IMR-90 (cell line): ENCODE measurements around the gene CHP2. TPM values are rescaled to one million over a fixed set of nuclear protein-coding genes. Genes with fewer than 3 reads are reported as not detected.

Experiments used
- ATAC-seq: fragments of 200-7000 bp; cut with Tn5 transposase; 2 replicates; pipeline ENCODE4 v1.9.1; 2020; ENCODE audit warnings: low read depth, mild to moderate bottlenecking, moderate library complexity
- BruUV-seq: library from RNA; stranded (reverse); fragments of 400-500 nt; replicated peaks from 2 replicates; lab custom pipeline; 2021; lab: Mats Ljungman, UMichigan
- CTCF ChIA-PET: fragments of 300-600 bp; formaldehyde crosslinking; extraction: SDS; loops from one replicate; lab custom pipeline; 2021; ENCODE audit warnings: antibody characterized with exemption; lab: Yijun Ruan, JAX
- POLR2A ChIA-PET: fragments of 300-600 bp; sonication (Branson Sonifier 250); formaldehyde crosslinking; loops from one replicate; lab custom pipeline; 2022; ENCODE audit warnings: antibody characterized with exemption; ENCODE audit not compliant: unreplicated experiment; lab: Charles Lee
- DNase-seq: peaks from one replicate; pipeline ENCODE4 v3.0.0; 2013
- H2AFZ ChIP-seq: replicated peaks from 2 replicates; pipeline ENCODE3; 2013; ENCODE audit warnings: low read length, mild to moderate bottlenecking; ENCODE audit not compliant: poor library complexity
- H2AK5ac ChIP-seq: 2 replicates; pipeline ENCODE4 v1.6.1; 2013; ENCODE audit warnings: low read depth, low read length, inconsistent platforms
- H2AK9ac ChIP-seq: replicated peaks from 2 replicates; pipeline ENCODE3; 2013; ENCODE audit warnings: mild to moderate bottlenecking, low read depth, low read length, moderate library complexity; ENCODE audit not compliant: poor library complexity
- H2BK120ac ChIP-seq: 2 replicates; pipeline ENCODE4 v1.6.1; 2013; ENCODE audit warnings: low read depth, low read length, inconsistent platforms
- H2BK15ac ChIP-seq: 3 replicates; pipeline ENCODE4 v1.6.1; 2013; ENCODE audit warnings: low read depth, low read length, inconsistent platforms
- H2BK20ac ChIP-seq: 2 replicates; pipeline ENCODE4 v1.6.1; 2013; ENCODE audit warnings: low read depth, mild to moderate bottlenecking, inconsistent platforms, low read length, moderate library complexity
- H2BK5ac ChIP-seq: 2 replicates; pipeline ENCODE4 v1.6.1; 2013; ENCODE audit warnings: mild to moderate bottlenecking, low read depth, low read length, inconsistent platforms; ENCODE audit not compliant: poor library complexity, severe bottlenecking
- H3K14ac ChIP-seq: replicated peaks from 2 replicates; pipeline ENCODE4 v1.6.1; 2013; ENCODE audit warnings: low read depth, low read length, inconsistent platforms
- H3K18ac ChIP-seq: 2 replicates; pipeline ENCODE4 v1.6.1; 2013; ENCODE audit warnings: low read depth, low read length, control low read depth
- H3K23ac ChIP-seq: 2 replicates; pipeline ENCODE4 v1.6.1; 2013; ENCODE audit warnings: low read depth, low read length, inconsistent platforms
- H3K27ac ChIP-seq: 2 replicates; pipeline ENCODE4 v1.5.1; 2013; ENCODE audit warnings: mild to moderate bottlenecking, control low read depth, low read length; ENCODE audit not compliant: insufficient read depth
- H3K27me3 ChIP-seq: 2 replicates; pipeline ENCODE4 v1.6.1; 2013; ENCODE audit warnings: low read length; ENCODE audit not compliant: control insufficient read depth, insufficient read depth
- H3K36me3 ChIP-seq: 2 replicates; pipeline ENCODE4 v1.6.1; 2013; ENCODE audit warnings: low read length, mixed read lengths; ENCODE audit not compliant: control insufficient read depth, insufficient read depth
- H3K4ac ChIP-seq: 2 replicates; pipeline ENCODE4 v1.6.1; 2013; ENCODE audit warnings: low read depth, low read length, inconsistent platforms
- H3K4me1 ChIP-seq: 2 replicates; pipeline ENCODE4 v1.6.1; 2013; ENCODE audit warnings: low read length, mixed read lengths; ENCODE audit not compliant: control insufficient read depth, insufficient read depth
- H3K4me2 ChIP-seq: 2 replicates; pipeline ENCODE4 v1.6.1; 2013; ENCODE audit warnings: low read depth, mild to moderate bottlenecking, control low read depth, low read length, moderate library complexity
- H3K4me3 ChIP-seq: 2 replicates; pipeline ENCODE4 v1.5.1; 2013; ENCODE audit warnings: low read depth, mild to moderate bottlenecking, control low read depth, low read length, moderate library complexity; ENCODE audit not compliant: insufficient read depth
- H3K56ac ChIP-seq: 2 replicates; pipeline ENCODE4 v1.6.1; 2013; ENCODE audit warnings: low read length, inconsistent platforms; ENCODE audit not compliant: insufficient read depth; ENCODE audit errors: extremely low read depth
- H3K79me1 ChIP-seq, 2 experiments: 2 replicates each; pipeline ENCODE4 v1.6.1; 2013; ENCODE audit warnings: low read length in 2 of 2, inconsistent platforms in 1 of 2, low read depth in 1 of 2
- H3K9ac ChIP-seq: 2 replicates; pipeline ENCODE4 v1.6.1; 2013; ENCODE audit warnings: low read depth, low read length, control low read depth
- H3K9me1 ChIP-seq: 2 replicates; pipeline ENCODE4 v1.6.1; 2013; ENCODE audit warnings: low read length, inconsistent platforms; ENCODE audit not compliant: insufficient read depth
- H3K9me3 ChIP-seq: 2 replicates; pipeline ENCODE4 v1.6.1; 2013; ENCODE audit warnings: low read length; ENCODE audit not compliant: control insufficient read depth, insufficient read depth
- H4K20me1 ChIP-seq: 2 replicates; pipeline ENCODE4 v1.6.1; 2013; ENCODE audit warnings: low read length, inconsistent platforms; ENCODE audit not compliant: insufficient read depth
- H4K5ac ChIP-seq: 2 replicates; pipeline ENCODE4 v1.6.1; 2013; ENCODE audit warnings: mild to moderate bottlenecking, low read depth, low read length, control low read depth
- H4K8ac ChIP-seq, 2 experiments: 2 replicates each; pipeline ENCODE4 v1.6.1; 2013; ENCODE audit warnings: low read depth in 2 of 2, low read length in 2 of 2, control low read depth in 1 of 2, inconsistent platforms in 1 of 2
- H4K91ac ChIP-seq: 2 replicates; pipeline ENCODE4 v1.6.1; 2013; ENCODE audit warnings: low read depth, low read length, inconsistent platforms; ENCODE audit not compliant: insufficient read depth
- BHLHE40 ChIP-seq: fragments of 150-350 bp; IDR thresholded peaks from 2 replicates; pipeline ENCODE4 v1.6.1; 2016; ENCODE audit warnings: mild to moderate bottlenecking, low read depth, low read length
- CEBPB ChIP-seq: IDR thresholded peaks from 2 replicates; pipeline ENCODE4 v1.6.1; 2012; ENCODE audit warnings: low read depth, low read length, improper control_type of control experiment
- CTCF ChIP-seq: conservative IDR thresholded peaks from 2 replicates; pipeline ENCODE4 v1.5.1; 2012; ENCODE audit warnings: mild to moderate bottlenecking, low read depth, low read length, improper control_type of control experiment
- FOS ChIP-seq: fragments of 150-350 bp; IDR thresholded peaks from 2 replicates; pipeline ENCODE4 v1.6.1; 2016; ENCODE audit warnings: low read depth, low read length
- MAZ ChIP-seq: IDR thresholded peaks from 2 replicates; pipeline ENCODE4 v1.6.1; 2012; ENCODE audit warnings: low read depth, mild to moderate bottlenecking, low read length, improper control_type of control experiment, moderate library complexity, borderline replicate concordance
- NFE2L2 ChIP-seq: fragments of 150-350 bp; IDR thresholded peaks from 2 replicates; pipeline ENCODE4 v1.6.1; 2016; ENCODE audit warnings: low read depth, mild to moderate bottlenecking, low read length
- RAD21 ChIP-seq: IDR thresholded peaks from 2 replicates; pipeline ENCODE4 v1.6.1; 2012; ENCODE audit warnings: low read length, improper control_type of control experiment
- RCOR1 ChIP-seq: IDR thresholded peaks from 2 replicates; pipeline ENCODE4 v1.6.1; 2012; ENCODE audit warnings: mild to moderate bottlenecking, low read length, improper control_type of control experiment; ENCODE audit not compliant: insufficient replicate concordance
- RFX5 ChIP-seq: IDR thresholded peaks from 2 replicates; pipeline ENCODE4 v1.8.0; 2012; ENCODE audit warnings: low read depth, mild to moderate bottlenecking, low read length, moderate library complexity
- USF2 ChIP-seq: fragments of 150-350 bp; IDR thresholded peaks from 2 replicates; pipeline ENCODE4 v1.6.1; 2017; ENCODE audit warnings: mild to moderate bottlenecking, antibody characterized with exemption, low read length, low read depth
- WGBS, 2 experiments: methylation state at CpG; one replicate each; pipeline versions ENCODE4 v1.1.5 to v1.1.7; 2013; ENCODE audit warnings: missing lambda C conversion rate in 2 of 2; ENCODE audit not compliant: insufficient read length in 1 of 2; ENCODE audit errors: extremely low coverage in 2 of 2; 5-methylcytosine and 5-hydroxymethylcytosine counted together
- dilution Hi-C: fragments of 300-500 bp; cut with HindIII; formaldehyde crosslinking; loops from one replicate; pipeline ENCODE4 v1.14.3; 2018; ENCODE audit warnings: low sequenced_read_pairs; ENCODE audit not compliant: unreplicated experiment
- in situ Hi-C: fragments of 300-500 bp; cut with MboI; formaldehyde crosslinking; loops from 3 replicates; pipeline ENCODE4 v1.14.3; 2019; ENCODE audit warnings: low sequenced_read_pairs, inconsistent platforms, mixed read lengths
- intact Hi-C: fragments of 100-400 bp; cut with micrococcal nuclease; formaldehyde crosslinking; loops from 2 replicates; pipeline ENCODE4 v1.10.0; 2022
- polyA plus RNA-seq, 3 experiments: library from polyadenylated mRNA; depleted of rRNA; stranded (reverse); fragments of >200 nt; gene quantifications; 2 replicates each; pipeline ENCODE4 v1.2.3, GENCODE V29; 2012; ENCODE audit warnings: low replicate concordance in 1 of 3
- total RNA-seq: library from RNA; depleted of rRNA; stranded (reverse); fragments of >200 nt; gene quantifications from 2 replicates; pipeline ENCODE4 v1.2.3, GENCODE V29; 2012

CHP2 gene
- total and polyA plus RNA-seq, 2 of the 4 experiments (the other 2 are of a cell fraction), result not detected

GRCh38 chr16:23784811-23785447, 30.1 kb downstream of the CHP2 start:
- Histone ChIP-seq H3K79me1 (no peaks in the 10 kb centered on the region), H4K8ac (no peak overlapping the region), H3K9me1 (no peaks in the 10 kb centered on the region), H4K20me1 (no peaks in the 10 kb centered on the region), H3K18ac (no peak overlapping the region), H3K23ac (no peak overlapping the region), H3K9ac (no peak overlapping the region), H2BK120ac (no peak overlapping the region), H3K56ac (no peak overlapping the region), H2BK5ac (no peak overlapping the region), H3K36me3 (no peaks in the 10 kb centered on the region), H2AK9ac (no peak overlapping the region), H3K4me3 (no peak overlapping the region), H3K4me1 (no peaks in the 10 kb centered on the region), H2BK15ac (no peak overlapping the region), H4K5ac (no peak overlapping the region), H3K14ac (no peak overlapping the region), H3K27me3 (no peaks in the 10 kb centered on the region), H3K4ac (no peak overlapping the region), H3K4me2 (no peak overlapping the region), H2AK5ac (no peak overlapping the region), H4K91ac (no peak overlapping the region), H3K27ac (no peak overlapping the region), H2AFZ (no peak overlapping the region), H2BK20ac (no peak overlapping the region), H3K9me3 (no peaks in the 10 kb centered on the region)
- ATAC-seq (no peak), DNase-seq (peak; percentile 9)
- POLR2A ChIA-PET, result no interaction called here
- WGBS, 2 experiments, result no CpG with 5 or more reads among the region's 4 CpGs
- CTCF ChIA-PET, result no interaction called here
- TF ChIP-seq CEBPB, result no peak
- no peak for TF ChIP-seq BHLHE40
- no peak for TF ChIP-seq RCOR1
- no peak for TF ChIP-seq MAZ
- TF ChIP-seq NFE2L2, result no peak
- no peak for TF ChIP-seq RFX5
- no peak for TF ChIP-seq RAD21
- TF ChIP-seq FOS, result no peak
- TF ChIP-seq USF2, result no peak
- no peak for TF ChIP-seq CTCF
- intact Hi-C loops (no loop called here), in situ Hi-C loops (no loop called here), dilution Hi-C loops (no loop called here)
- BruUV-seq, result no TSS peak
